ENCODE measurements around the gene RPAP3.
"Not testable (repeated sequence)": the region's sequence is repeated elsewhere in the genome, so short reads cannot be mapped to it uniquely, and the experiment has no call there.

RPAP3 gene

DNA sequence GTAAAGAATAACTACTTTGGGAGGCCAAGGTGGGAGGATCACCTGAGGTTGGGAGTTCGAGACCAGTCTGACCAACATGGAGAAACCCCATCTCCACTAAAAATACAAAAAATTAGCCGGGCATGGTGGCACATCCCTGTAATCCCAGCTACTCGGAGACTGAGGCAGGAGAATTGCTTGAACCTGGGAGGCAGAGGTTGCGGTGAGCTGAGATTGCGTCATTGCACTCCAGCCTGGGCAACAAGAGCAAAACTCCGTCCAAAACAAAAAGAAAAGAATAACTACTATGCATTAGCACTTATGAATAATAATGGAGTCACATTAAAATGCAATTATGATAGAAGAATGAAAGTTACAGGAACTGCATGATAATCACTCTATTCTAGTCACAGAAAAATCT is 37.9 kb downstream of the RPAP3 start:
- DNase-seq (ENCODE audit: low read depth) = not testable (repeated sequence)

DNA sequence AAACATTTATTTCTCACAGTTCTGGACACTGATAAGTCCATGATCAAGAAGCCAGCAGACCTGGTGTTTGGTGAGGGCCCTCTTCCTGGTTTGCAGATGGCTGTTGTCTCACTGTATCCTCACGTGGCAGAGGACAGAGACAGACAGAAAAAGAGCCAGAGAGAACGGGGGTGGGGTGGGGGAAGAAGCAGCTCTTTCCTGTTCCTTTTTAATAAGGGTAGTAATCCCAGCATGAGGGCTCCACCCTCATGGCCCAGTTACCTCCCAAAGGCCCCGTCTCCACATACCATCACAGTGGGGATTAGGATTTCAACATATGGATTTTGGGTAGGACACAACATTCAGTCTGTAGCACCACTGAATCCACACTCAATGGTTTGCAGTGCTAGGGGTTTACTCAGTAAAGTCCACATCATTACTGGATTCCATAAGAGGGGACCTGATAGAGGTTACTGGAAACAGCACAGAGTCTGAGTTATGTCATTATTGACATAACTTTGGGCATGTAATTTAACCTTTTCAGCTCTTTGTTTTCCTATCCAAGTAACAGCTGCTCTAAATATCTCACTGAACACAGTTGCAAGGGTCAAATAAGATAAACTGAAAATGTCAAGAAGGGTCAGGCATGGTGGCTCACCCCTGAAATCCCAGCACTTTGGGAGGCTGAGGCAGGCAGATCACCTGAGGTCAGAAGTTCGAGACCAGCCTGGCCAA is 53.2 kb downstream of the RPAP3 start:
- no peak for DNase-seq (ENCODE audit: low read depth)

DNA sequence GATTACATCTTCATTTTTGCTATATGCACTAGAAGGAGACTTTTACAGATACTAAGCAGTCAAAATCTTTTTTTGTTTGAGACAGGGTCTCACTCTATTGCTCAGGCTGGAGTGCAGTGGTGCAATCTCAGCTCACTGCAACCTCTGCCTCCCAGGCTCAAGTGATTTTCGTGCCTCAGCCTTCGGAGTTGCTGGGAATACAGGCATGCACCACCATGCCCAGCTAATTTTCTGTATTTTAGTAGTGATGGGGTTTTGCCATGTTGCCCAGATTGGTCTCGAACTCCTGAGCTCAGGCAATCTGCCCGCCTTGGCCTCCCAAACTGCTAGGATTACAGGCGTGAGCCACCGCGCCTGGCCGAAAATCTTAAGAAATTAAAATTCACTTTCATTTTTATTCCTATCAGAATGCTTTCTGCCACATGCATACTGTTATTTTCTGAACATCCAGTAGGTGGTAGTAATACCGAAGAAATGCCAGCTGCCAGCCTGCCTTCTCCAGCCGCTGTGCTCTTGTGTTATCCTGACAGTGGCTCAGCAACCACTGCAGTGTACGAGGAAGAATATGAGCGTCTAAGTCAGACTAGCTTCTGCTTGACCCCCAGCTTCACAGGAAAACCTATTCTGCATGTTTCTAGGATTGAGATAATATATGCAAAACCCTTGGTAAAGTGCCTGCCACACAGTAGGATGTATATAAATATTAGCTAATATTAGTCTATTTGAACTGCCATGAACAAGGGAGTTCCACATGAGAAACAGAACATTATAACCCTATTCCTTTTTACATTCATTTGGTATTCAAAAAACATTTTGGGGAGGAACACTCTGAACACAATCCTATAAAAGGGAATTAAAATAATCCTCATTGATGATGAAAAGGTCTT is 54.2 kb downstream of the RPAP3 start:
- DNase-seq (ENCODE audit: low read depth) = peak; percentile 13

DNA sequence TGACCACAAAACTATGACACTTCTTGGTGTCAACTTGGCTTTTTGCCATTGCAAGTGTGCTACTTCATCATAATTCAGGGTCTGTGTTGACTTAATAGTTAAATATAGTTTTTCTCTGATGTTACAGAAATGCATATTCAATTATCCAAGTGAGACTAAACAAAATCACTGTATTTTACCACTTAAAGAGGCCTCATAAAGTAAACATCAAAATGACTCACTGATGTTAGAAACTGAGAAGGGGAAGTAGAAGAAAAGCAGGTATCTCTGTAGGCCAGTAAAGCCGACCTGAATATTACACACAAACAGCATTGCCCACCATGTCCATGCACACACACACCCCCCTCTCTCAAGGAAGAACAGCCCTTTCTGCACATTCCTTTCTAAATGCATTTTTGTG is 55.4 kb downstream of the RPAP3 start:
- no peak for DNase-seq (ENCODE audit: low read depth)

GRCh38 chr12:47649381-47649780 is 56.4 kb downstream of the RPAP3 start:
- no peak for DNase-seq (ENCODE audit: low read depth)

DNA sequence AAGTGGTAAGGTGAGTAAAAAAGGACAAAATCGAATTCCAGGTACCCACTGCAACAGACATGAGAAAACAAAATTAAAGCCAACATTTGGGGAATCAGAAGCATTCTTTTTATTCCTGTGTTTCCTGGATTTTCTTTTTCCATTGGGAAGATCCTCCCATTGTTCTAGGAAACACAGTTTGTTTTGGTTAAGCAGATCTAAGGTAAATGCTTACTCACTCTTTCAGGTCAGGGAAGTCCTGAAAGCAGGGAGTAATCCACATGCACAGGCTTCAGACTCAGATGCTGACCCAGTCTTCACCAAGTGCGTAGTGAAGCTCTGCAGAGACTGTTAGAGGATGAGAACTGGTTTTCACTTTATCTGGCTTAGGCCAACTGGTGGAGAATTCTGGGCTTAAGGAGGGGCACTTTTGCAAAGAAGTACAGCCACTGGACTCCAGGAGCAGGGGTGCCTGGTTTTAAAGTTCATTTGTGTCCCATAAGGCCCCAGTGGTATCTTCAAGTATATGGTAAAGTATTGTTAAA is 57.7 kb downstream of the RPAP3 start:
- DNase-seq (ENCODE audit: low read depth) = no peak

DNA sequence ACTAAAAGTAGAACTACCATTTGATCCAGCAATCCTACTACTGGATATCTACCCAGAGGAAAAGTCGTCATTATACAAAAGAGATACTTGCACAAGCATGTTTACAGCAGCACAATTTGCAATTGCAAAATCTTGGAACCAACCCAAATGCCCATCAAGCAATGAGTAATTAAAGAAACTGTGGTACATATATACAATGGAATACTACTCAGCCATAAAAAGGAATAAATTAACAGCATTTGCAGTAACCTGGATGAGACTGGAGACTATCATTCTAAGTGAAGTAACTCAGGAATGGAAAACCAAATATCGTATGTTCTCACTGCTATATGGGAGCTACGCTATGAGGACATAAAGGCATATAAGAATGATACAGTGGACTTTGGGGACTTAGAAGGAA is 63.5 kb downstream of the RPAP3 start:
- DNase-seq (ENCODE audit: low read depth) = not testable (repeated sequence)

DNA sequence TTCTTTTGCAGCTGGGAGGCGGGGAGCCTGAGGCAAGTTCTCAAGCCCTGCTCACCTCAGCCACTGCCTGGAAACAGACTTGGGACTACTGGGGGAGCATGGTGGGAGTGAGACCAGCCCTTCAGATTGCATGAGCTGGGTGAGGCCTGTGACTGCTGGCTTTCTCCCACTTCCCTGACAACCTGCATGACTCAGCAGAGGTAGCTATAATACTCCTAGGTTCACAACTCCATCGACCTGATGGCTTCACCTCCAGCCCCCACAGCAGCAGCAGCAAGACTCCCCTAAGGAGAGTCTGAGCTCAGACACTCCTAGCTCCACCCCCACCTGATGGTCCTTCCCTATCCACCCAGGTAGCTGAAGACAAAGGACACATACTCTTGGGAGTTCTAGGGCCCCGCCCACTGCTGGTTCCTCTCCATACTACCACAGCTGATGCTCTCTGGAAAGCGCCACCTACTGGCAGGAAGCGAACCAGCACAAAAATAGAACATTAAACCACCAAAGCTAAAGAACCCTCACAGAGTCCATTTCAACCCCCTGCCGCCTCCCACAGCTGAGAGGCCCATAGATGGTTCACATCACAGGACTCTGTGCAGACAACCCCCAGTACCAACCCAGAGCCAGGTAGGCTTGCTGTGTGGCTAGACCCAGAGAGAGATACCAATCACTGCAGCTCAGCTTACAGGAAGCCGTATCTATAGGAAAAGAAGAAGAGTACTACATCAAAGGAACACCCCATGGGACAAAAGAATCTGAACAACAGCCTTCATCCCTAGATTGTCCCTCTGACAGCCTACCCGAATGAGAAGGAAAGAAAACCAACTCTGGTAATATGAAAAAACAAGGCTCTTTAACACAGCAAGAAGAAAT is 68.7 kb downstream of the RPAP3 start:
- DNase-seq (ENCODE audit: low read depth) = no peak

GRCh38 chr12:47635770-47636169 is 70.1 kb downstream of the RPAP3 start:
- not testable (repeated sequence) for DNase-seq (ENCODE audit: low read depth)

DNA sequence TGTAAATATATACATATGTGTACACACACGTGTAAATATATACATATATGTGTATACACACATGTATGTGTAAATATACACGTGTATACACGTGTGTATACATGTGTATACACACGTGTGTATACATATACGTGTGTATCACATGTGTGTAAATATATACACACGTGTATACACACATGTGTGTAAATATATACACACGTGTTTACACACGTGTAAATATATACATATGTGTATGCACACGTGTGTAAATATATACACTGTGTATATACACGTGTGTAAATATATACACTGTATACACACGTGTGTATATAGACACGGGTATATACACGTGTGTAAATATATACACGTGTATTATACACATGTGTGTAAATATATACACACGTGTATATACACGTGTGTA is 71.7 kb downstream of the RPAP3 start:
- DNase-seq (ENCODE audit: low read depth) = no peak

DNA sequence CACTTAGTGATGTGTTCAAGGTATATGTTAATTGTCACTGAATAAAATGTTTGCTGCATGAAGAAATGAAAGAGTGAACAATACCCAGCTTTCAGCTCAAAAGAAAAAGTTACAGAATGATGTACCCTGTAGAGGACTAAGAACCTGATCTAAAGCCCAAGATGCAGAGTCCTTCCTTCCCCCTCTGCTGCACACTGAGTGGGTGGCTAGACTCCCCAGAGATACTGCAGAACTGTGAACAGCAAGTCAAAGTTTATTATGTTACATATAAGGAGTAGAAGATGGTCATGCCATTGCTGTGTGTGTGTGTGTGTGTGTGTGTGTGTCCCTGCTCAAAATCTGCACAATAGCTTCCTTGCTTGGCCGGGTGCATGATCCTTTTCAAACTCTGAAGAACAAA is 83.9 kb downstream of the RPAP3 start:
- DNase-seq (ENCODE audit: low read depth) = no peak

DNA sequence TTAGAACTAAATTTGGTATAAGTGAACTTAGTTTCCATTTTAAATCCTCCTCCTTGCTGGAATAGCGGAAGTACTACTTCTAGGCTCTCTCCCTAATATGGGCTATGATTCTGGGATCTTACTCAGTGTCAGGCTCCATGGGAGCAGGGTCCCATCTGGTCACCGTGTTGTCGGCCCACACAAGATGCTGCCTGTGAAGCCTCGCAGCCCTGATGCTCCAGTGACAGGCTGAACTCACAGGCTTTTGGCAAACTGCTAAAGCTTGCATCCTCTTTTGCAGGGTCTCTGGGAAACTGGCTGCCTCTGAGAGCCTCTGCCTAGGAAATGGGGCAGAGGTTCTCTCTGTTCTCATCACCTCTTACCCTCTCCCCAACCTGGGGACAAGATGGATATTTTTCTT is 88.4 kb downstream of the RPAP3 start:
- no peak for DNase-seq (ENCODE audit: low read depth)

DNA sequence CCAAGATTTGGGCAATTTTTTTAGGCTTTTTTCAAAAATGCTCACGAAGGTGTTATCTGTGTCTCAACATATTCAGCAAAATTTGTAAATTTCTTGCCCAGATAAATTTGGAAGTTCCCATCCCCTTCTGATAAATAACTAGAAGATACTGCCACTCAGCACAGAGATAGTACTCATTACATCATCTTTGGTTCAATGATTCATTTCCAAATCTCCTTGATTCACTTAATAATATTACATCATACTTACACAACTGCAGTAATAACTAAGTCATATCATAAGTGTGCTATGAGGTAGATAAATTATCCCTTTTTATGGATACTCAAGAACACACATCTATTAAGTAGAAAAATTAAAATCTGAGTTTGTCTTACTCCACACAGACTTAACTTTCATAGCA is 89.4 kb downstream of the RPAP3 start:
- DNase-seq (ENCODE audit: low read depth) = no peak

GRCh38 chr12:47615711-47616110 is 90.1 kb downstream of the RPAP3 start:
- no peak for DNase-seq (ENCODE audit: low read depth)

GRCh38 chr12:47614521-47614920 is 91.3 kb downstream of the RPAP3 start:
- DNase-seq (ENCODE audit: low read depth) = no peak

- no peak for DNase-seq (ENCODE audit: low read depth)
Observed at GRCh38 chr12:47612953-47613352, 92.9 kb downstream of the RPAP3 start.

DNA sequence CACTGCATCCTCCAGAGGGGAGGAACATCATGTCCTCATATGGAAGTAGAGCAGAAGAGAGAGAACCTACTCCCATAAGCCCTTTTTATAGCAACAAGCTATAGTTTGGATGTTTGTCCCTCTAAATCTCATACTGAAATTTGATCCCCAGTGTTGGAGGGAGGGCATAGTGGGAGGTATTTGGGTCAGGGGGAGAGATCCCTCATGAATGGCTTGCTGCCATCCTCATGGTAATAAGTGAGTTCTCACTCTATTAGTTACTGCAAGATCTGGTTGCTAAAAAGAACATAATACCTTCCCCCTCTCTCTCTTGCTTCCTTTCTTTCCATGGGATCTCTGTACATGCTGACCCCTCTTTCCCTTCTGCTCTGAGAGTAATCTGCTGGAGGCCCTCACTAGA is 93.9 kb downstream of the RPAP3 start:
- DNase-seq (ENCODE audit: low read depth) = no peak
